GM12878 (cell line): Measurements from ENCODE around the gene IVD. TPM values are rescaled to one million over a fixed set of nuclear protein-coding genes. Genes with fewer than 3 reads are reported as not detected.

ENCODE experiments used
- ATAC-seq: fragments of 200-7000 bp; cut with Tn5 transposase; 3 replicates; pipeline ENCODE4 v1.9.1; 2020; ENCODE audit warnings: mild to moderate bottlenecking, moderate library complexity
- BruUV-seq: library from RNA; stranded (reverse); fragments of 400-500 nt; replicated peaks from 2 replicates; lab custom pipeline; 2021; lab: Mats Ljungman, UMichigan
- CTCF ChIA-PET: fragments of 300-600 bp; sonication (Branson Sonifier 250); formaldehyde crosslinking; extraction: SDS; loops from one replicate; lab custom pipeline; 2021; ENCODE audit warnings: inconsistent platforms; lab: Yijun Ruan, JAX
- POLR2A ChIA-PET: fragments of 350-600 bp; formaldehyde crosslinking; extraction: SDS; loops from one replicate; lab custom pipeline; 2021; ENCODE audit warnings: inconsistent platforms; lab: Charles Lee
- RAD21 ChIA-PET: fragments of 300-600 bp; sonication (Branson Sonifier 250); formaldehyde crosslinking; loops from one replicate; lab custom pipeline; 2023; ENCODE audit warnings: antibody characterized with exemption; ENCODE audit not compliant: unreplicated experiment; lab: Charles Lee
- SMC1A ChIA-PET: fragments of 300-600 bp; sonication (Branson Sonifier 250); formaldehyde crosslinking; loops from one replicate; lab custom pipeline; 2023; ENCODE audit not compliant: unreplicated experiment, uncharacterized antibody; lab: Charles Lee
- DNase-seq: peaks from one replicate; pipeline ENCODE4 v3.0.0-alpha.2; 2011; ENCODE audit warnings: low read depth, low spot score
- FAIRE-seq: peaks from 3 replicates; lab custom pipeline; 2011; peaks lifted over from hg19 to GRCh38; lab: Jason Lieb, UNC
- H2AFZ ChIP-seq: 2 replicates; pipeline ENCODE4 v1.6.0; 2011; ENCODE audit warnings: low read depth, low read length, control low read depth; ENCODE audit not compliant: control insufficient read depth
- H3K27ac ChIP-seq: 2 replicates; pipeline ENCODE4 v1.5.1; 2011; ENCODE audit warnings: control low read depth; ENCODE audit not compliant: control insufficient read depth, insufficient read depth
- H3K27me3 ChIP-seq, 2 experiments: replicated peaks in 1 of 2; 2 replicates each; pipeline versions ENCODE4 v1.6.0 to v1.6.1; 2011; ENCODE audit warnings: low read length in 1 of 2; ENCODE audit not compliant: control insufficient read depth in 2 of 2, insufficient read depth in 2 of 2
- H3K36me3 ChIP-seq, 2 experiments: 2 replicates each; pipeline ENCODE4 v1.5.1; 2011; ENCODE audit warnings: low read length in 1 of 2; ENCODE audit not compliant: control insufficient read depth in 2 of 2, insufficient read depth in 2 of 2
- H3K4me1 ChIP-seq: 2 replicates; pipeline ENCODE4 v1.6.1; 2011; ENCODE audit warnings: mild to moderate bottlenecking, low read length, moderate library complexity, mixed read lengths; ENCODE audit not compliant: control insufficient read depth, insufficient read depth
- H3K4me2 ChIP-seq: 2 replicates; pipeline ENCODE4 v1.6.0; 2011; ENCODE audit warnings: control low read depth; ENCODE audit not compliant: control insufficient read depth, insufficient read depth
- H3K4me3 ChIP-seq: fragments of 200-600 bp; sonication (generic); 2 replicates; pipeline ENCODE4 v1.5.1; 2016
- H3K79me2 ChIP-seq: 2 replicates; pipeline ENCODE4 v1.6.0; 2011; ENCODE audit warnings: low read length; ENCODE audit not compliant: control insufficient read depth, insufficient read depth
- H3K9ac ChIP-seq: 2 replicates; pipeline ENCODE4 v1.8.0; 2011; ENCODE audit warnings: low read length, control low read depth, mixed read lengths; ENCODE audit not compliant: control insufficient read depth, insufficient read depth
- H3K9me3 ChIP-seq: replicated peaks from 3 replicates; pipeline ENCODE4 v1.5.1; 2011; ENCODE audit warnings: mild to moderate bottlenecking, low read length; ENCODE audit not compliant: control insufficient read depth, insufficient read depth
- H4K20me1 ChIP-seq: 2 replicates; pipeline ENCODE4 v1.6.0; 2011; ENCODE audit not compliant: control insufficient read depth, insufficient read depth
- CEBPB ChIP-seq, 2 experiments: fragments of 150-350 bp in 1 of 2; IDR thresholded peaks; 2 replicates each; pipeline ENCODE4 v1.6.1; 2012 to 2014; ENCODE audit warnings: low read depth in 2 of 2, low read length in 2 of 2, borderline replicate concordance in 1 of 2, inconsistent platforms in 1 of 2
- CREM ChIP-seq: IDR thresholded peaks from 2 replicates; pipeline ENCODE4 v1.6.1; 2014; ENCODE audit warnings: antibody characterized with exemption, low read depth
- EP300 ChIP-seq, 2 experiments: fragments of 150-350 bp in 1 of 2; IDR thresholded peaks; 2 replicates each; pipeline ENCODE4 v1.6.1; 2011 to 2012; ENCODE audit warnings: low read depth in 2 of 2, low read length in 2 of 2, borderline replicate concordance in 1 of 2, improper control_type of control experiment in 1 of 2, inconsistent platforms in 1 of 2; ENCODE audit not compliant: control insufficient read depth in 1 of 2
- ESRRA ChIP-seq: IDR thresholded peaks from 2 replicates; pipeline ENCODE4 v1.6.1; 2012; ENCODE audit warnings: mild to moderate bottlenecking, low read length, improper control_type of control experiment
- MEF2B ChIP-seq: fragments of 450-650 bp; IDR thresholded peaks from 2 replicates; pipeline ENCODE4 v1.6.1; 2018; ENCODE audit warnings: mild to moderate bottlenecking, moderate library complexity; ENCODE audit not compliant: partially characterized antibody, poor library complexity, severe bottlenecking
- MYC ChIP-seq: IDR thresholded peaks from 2 replicates; pipeline ENCODE4 v1.6.1; 2011; ENCODE audit warnings: mild to moderate bottlenecking, low read length, moderate library complexity, inconsistent platforms; ENCODE audit not compliant: insufficient read depth, insufficient replicate concordance, insufficient read length, severe bottlenecking
- NFYB ChIP-seq: IDR thresholded peaks from 2 replicates; pipeline ENCODE4 v1.6.1; 2011; ENCODE audit warnings: low read depth, mild to moderate bottlenecking, low read length, improper control_type of control experiment, moderate library complexity; ENCODE audit not compliant: insufficient read depth
- RBBP5 ChIP-seq: fragments of 200-600 bp; sonication (generic); conservative IDR thresholded peaks from 2 replicates; pipeline ENCODE4 v1.6.1; 2016
- SPI1 ChIP-seq: IDR thresholded peaks from 2 replicates; pipeline ENCODE4 v1.6.1; 2011; ENCODE audit warnings: low read depth, mild to moderate bottlenecking, low read length, moderate library complexity, borderline replicate concordance; ENCODE audit not compliant: insufficient read depth
- SREBF1 ChIP-seq: IDR thresholded peaks from 2 replicates; pipeline ENCODE4 v1.6.1; 2012; ENCODE audit warnings: mild to moderate bottlenecking, low read length
- SRF ChIP-seq, 2 experiments: IDR thresholded peaks; 2 replicates each; pipeline ENCODE4 v1.6.1; 2011; ENCODE audit warnings: low read depth in 2 of 2, low read length in 2 of 2, mild to moderate bottlenecking in 1 of 2, moderate library complexity in 1 of 2
- TARDBP ChIP-seq: IDR thresholded peaks from 2 replicates; pipeline ENCODE4 v1.6.1; 2016; ENCODE audit warnings: borderline replicate concordance
- WGBS: methylation state at CpG from one replicate; pipeline ENCODE4 v1.1.6; 2016; ENCODE audit warnings: low lambda C conversion rate; ENCODE audit not compliant: insufficient replicate concordance, insufficient coverage; ENCODE audit errors: missing lambda C conversion rate; 5-methylcytosine and 5-hydroxymethylcytosine counted together
- in situ Hi-C: fragments of 300-500 bp; cut with MboI; formaldehyde crosslinking; loops from 9 replicates; pipeline ENCODE4 v1.14.3; 2018; ENCODE audit warnings: mixed read lengths
- intact Hi-C: fragments of 100-400 bp; cut with micrococcal nuclease; formaldehyde crosslinking; loops from one replicate; pipeline ENCODE4 v1.14.2; 2022; ENCODE audit not compliant: unreplicated experiment
- polyA plus RNA-seq, 11 experiments: library from polyadenylated mRNA; depleted of rRNA in 4 of 11; unstranded in 6 of 11; stranded (reverse) in 5 of 11; fragments of >200 nt; fragmentation: Nextera tagmentation in 4 of 11; fragmentation: Illumina TruSeq in 1 of 11; extraction: Ambion mirVana in 4 of 11; extraction: Trizol in 1 of 11; gene quantifications; 1 replicate in 1 of 11; 2 replicates in 10 of 11; pipeline versions ENCODE4 v1.2.1 to v1.2.3, GENCODE V29; 2011 to 2016; ENCODE audit warnings: inconsistent platforms in 2 of 11, missing spikeins in 2 of 11, low read depth in 1 of 11
- total RNA-seq, 4 experiments: library from RNA; depleted of rRNA in 3 of 4; stranded (reverse); fragments of >200 nt in 3 of 4; fragmentation: Illumina TruSeq in 1 of 4; extraction: Trizol in 1 of 4; gene quantifications; 2 replicates each; pipeline versions ENCODE4 v1.2.1 to v1.2.3, GENCODE V29; 2013 to 2021
- TF ChIP-seq, protein P1 (sequence below): IDR thresholded peaks from 2 replicates; pipeline ENCODE4 v1.6.1; 2012; ENCODE audit warnings: low read depth, low read length, improper control_type of control experiment
- TF ChIP-seq, protein P2 (sequence below): fragments of 450-650 bp; conservative IDR thresholded peaks from 2 replicates; pipeline ENCODE4 v1.6.1; 2017; ENCODE audit warnings: mild to moderate bottlenecking, moderate library complexity
- TF ChIP-seq, protein P3 (sequence below): IDR thresholded peaks from 2 replicates; pipeline ENCODE4 v1.6.1; 2012; ENCODE audit warnings: improper control_type of control experiment, low read depth, low read length; ENCODE audit not compliant: insufficient replicate concordance
- TF ChIP-seq, protein P4 (sequence below): IDR thresholded peaks from 2 replicates; pipeline ENCODE4 v1.6.1; 2011; ENCODE audit warnings: low read depth, mild to moderate bottlenecking, low read length, moderate library complexity, borderline replicate concordance; ENCODE audit errors: extremely low read depth

IVD gene
- total and polyA plus RNA-seq, 10 of the 15 experiments (the other 5 are each of a cell fraction or from before 2014, with no cell fraction given) = 5.3 to 59.8 (median 45.7) TPM

DNA sequence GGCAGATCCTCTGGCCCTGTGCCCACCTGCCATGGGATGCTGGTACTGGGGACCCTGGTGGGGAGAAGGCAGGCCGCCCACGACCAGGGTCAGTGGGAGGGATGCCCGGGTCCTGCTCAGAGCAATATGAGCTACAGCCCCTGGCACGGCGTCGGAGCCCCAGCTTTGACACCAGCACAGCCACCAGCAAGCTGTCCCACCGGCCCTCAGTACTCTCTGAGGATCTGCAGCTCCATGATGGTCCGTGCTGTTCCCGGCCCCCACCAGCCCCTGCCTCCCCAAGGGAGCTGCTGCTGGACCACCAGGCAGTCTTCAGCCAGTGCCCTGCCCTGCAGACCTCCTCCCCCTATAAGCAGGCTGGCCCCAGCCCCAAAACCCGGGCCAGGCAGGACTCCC, 36.1 kb upstream of the IVD start:
- SMC1A ChIA-PET = interaction anchor here (1.2 to 2.4 kb wide), 2 partner anchors 38 to 53 kb away, joined by 4 to 8 read pairs; no protein-coding TSS in a partner anchor
- in situ Hi-C loops = no loop called here
- 59% methylated on average over 10 of the region's 10 CpGs for WGBS
- TF ChIP-seq SPI1 = no peak
- TF ChIP-seq CREM = no peak
- TF ChIP-seq, protein P1, sequence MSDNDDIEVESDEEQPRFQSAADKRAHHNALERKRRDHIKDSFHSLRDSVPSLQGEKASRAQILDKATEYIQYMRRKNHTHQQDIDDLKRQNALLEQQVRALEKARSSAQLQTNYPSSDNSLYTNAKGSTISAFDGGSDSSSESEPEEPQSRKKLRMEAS = no peak
- TF ChIP-seq, protein P2, sequence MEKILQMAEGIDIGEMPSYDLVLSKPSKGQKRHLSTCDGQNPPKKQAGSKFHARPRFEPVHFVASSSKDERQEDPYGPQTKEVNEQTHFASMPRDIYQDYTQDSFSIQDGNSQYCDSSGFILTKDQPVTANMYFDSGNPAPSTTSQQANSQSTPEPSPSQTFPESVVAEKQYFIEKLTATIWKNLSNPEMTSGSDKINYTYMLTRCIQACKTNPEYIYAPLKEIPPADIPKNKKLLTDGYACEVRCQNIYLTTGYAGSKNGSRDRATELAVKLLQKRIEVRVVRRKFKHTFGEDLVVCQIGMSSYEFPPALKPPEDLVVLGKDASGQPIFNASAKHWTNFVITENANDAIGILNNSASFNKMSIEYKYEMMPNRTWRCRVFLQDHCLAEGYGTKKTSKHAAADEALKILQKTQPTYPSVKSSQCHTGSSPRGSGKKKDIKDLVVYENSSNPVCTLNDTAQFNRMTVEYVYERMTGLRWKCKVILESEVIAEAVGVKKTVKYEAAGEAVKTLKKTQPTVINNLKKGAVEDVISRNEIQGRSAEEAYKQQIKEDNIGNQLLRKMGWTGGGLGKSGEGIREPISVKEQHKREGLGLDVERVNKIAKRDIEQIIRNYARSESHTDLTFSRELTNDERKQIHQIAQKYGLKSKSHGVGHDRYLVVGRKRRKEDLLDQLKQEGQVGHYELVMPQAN = no peak
- TF ChIP-seq ESRRA = no peak
- no peak for TF ChIP-seq RBBP5
- no peak for TF ChIP-seq MYC
- no peak for TF ChIP-seq MEF2B
- TF ChIP-seq SRF (IDR thresholded peaks at IDR 0.05; ENCODE audit: low read depth in 2 of 2, low read length in 2 of 2) = no peak
- TF ChIP-seq EP300 (IDR thresholded peaks at IDR 0.05; ENCODE audit: borderline replicate concordance in 1 of 2, control insufficient read depth in 1 of 2, low read depth in 2 of 2, low read length in 2 of 2) = no peak
- TF ChIP-seq, protein P3, sequence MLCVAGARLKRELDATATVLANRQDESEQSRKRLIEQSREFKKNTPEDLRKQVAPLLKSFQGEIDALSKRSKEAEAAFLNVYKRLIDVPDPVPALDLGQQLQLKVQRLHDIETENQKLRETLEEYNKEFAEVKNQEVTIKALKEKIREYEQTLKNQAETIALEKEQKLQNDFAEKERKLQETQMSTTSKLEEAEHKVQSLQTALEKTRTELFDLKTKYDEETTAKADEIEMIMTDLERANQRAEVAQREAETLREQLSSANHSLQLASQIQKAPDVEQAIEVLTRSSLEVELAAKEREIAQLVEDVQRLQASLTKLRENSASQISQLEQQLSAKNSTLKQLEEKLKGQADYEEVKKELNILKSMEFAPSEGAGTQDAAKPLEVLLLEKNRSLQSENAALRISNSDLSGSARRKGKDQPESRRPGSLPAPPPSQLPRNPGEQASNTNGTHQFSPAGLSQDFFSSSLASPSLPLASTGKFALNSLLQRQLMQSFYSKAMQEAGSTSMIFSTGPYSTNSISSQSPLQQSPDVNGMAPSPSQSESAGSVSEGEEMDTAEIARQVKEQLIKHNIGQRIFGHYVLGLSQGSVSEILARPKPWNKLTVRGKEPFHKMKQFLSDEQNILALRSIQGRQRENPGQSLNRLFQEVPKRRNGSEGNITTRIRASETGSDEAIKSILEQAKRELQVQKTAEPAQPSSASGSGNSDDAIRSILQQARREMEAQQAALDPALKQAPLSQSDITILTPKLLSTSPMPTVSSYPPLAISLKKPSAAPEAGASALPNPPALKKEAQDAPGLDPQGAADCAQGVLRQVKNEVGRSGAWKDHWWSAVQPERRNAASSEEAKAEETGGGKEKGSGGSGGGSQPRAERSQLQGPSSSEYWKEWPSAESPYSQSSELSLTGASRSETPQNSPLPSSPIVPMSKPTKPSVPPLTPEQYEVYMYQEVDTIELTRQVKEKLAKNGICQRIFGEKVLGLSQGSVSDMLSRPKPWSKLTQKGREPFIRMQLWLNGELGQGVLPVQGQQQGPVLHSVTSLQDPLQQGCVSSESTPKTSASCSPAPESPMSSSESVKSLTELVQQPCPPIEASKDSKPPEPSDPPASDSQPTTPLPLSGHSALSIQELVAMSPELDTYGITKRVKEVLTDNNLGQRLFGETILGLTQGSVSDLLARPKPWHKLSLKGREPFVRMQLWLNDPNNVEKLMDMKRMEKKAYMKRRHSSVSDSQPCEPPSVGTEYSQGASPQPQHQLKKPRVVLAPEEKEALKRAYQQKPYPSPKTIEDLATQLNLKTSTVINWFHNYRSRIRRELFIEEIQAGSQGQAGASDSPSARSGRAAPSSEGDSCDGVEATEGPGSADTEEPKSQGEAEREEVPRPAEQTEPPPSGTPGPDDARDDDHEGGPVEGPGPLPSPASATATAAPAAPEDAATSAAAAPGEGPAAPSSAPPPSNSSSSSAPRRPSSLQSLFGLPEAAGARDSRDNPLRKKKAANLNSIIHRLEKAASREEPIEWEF = no peak
- no peak for TF ChIP-seq NFYB
- no peak for TF ChIP-seq TARDBP
- TF ChIP-seq, protein P4, sequence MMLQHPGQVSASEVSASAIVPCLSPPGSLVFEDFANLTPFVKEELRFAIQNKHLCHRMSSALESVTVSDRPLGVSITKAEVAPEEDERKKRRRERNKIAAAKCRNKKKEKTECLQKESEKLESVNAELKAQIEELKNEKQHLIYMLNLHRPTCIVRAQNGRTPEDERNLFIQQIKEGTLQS = no peak
- TF ChIP-seq SREBF1 = no peak
- no peak for TF ChIP-seq CEBPB (IDR thresholded peaks at IDR 0.05; ENCODE audit: borderline replicate concordance in 1 of 2, low read depth in 2 of 2, low read length in 2 of 2)

More for the DNA sequence above, 36.1 kb upstream of the IVD start:
- DNase-seq (no peak), ATAC-seq (no peak), FAIRE-seq (no peak)
- no peaks in the 10 kb centered on the region for H3K79me2 ChIP-seq
- H3K4me3 ChIP-seq = no peak overlapping the region
- CTCF ChIA-PET = interaction anchor here (1.5 to 7.5 kb wide), 4 partner anchors 26 to 53 kb away, joined by 3 to 58 read pairs (median 29); partner anchors contain the start of gene IVD
- H4K20me1 ChIP-seq = no peaks in the 10 kb centered on the region
- H3K27ac ChIP-seq = no peak overlapping the region
- H3K36me3 ChIP-seq = no peaks in the 10 kb centered on the region
- H2AFZ ChIP-seq = no peak overlapping the region
- H3K4me2 ChIP-seq = no peak overlapping the region
- intact Hi-C loops = no loop called here
- POLR2A ChIA-PET = interaction anchor here (0.6 kb wide), 1 partner anchor 807 kb away, joined by 6 read pairs; no protein-coding TSS in a partner anchor
- no peaks in the 10 kb centered on the region for H3K9me3 ChIP-seq
- RAD21 ChIA-PET = interaction anchor here (0.8 to 1.4 kb wide), 3 partner anchors 8 to 53 kb away, joined by 3 read pairs; no protein-coding TSS in a partner anchor
- H3K27me3 ChIP-seq = peaks cover 3 to 5% of the 10 kb centered on the region in 2 experiments
- H3K9ac ChIP-seq = no peak overlapping the region
- H3K4me1 ChIP-seq = peaks cover 8% of the 10 kb centered on the region
- no TSS peak for BruUV-seq
